D341Med (cell line): ENCODE data around the gene SRM.
"Not testable (repeated sequence)": the region's sequence is repeated elsewhere in the genome, so short reads cannot be mapped to it uniquely, and the experiment has no call there.

Experiments used
- DNase-seq: peaks from one replicate; pipeline ENCODE4 v3.0.0; 2012; ENCODE audit warnings: low spot score

SRM gene

GRCh38 chr1:11064942-11065341 lies 5.1 kb upstream of the SRM start:
- DNase-seq = no peak

GRCh38 chr1:11063937-11064537 lies 4.2 kb upstream of the SRM start:
- DNase-seq = not testable (repeated sequence)

- DNase-seq = no peak
Observed at GRCh38 chr1:11062965-11063401, 3.2 kb upstream of the SRM start.

- DNase-seq = peak; percentile 18
Observed at GRCh38 chr1:11061652-11062365, 2.0 kb upstream of the SRM start.

GRCh38 chr1:11059155-11059967 lies 457 bp downstream of the SRM start:
- peak; percentile 72 for DNase-seq

GRCh38 chr1:11058595-11059154 lies 1.1 kb downstream of the SRM start:
- peak; percentile 39 for DNase-seq

GRCh38 chr1:11058026-11058425 lies 1.8 kb downstream of the SRM start:
- DNase-seq = peak; percentile 10

- no peak for DNase-seq
Observed at GRCh38 chr1:11057477-11057876, 2.3 kb downstream of the SRM start.

- DNase-seq = no peak
Observed at GRCh38 chr1:11056504-11056903, 3.3 kb downstream of the SRM start.

GRCh38 chr1:11055676-11056075 lies 4.1 kb downstream of the SRM start:
- no peak for DNase-seq

- DNase-seq = no peak
Observed at GRCh38 chr1:11054666-11055065, 5.2 kb downstream of the SRM start.

GRCh38 chr1:11054181-11054580 lies 5.6 kb downstream of the SRM start:
- no peak for DNase-seq

GRCh38 chr1:11053758-11054137 lies 6.1 kb downstream of the SRM start:
- DNase-seq = peak; percentile 29

- peak; percentile 47 for DNase-seq
Observed at GRCh38 chr1:11052839-11053757, 6.7 kb downstream of the SRM start.

- DNase-seq = no peak
Observed at GRCh38 chr1:11051781-11052511, 7.9 kb downstream of the SRM start.

- not testable (repeated sequence) for DNase-seq
Observed at GRCh38 chr1:11051121-11051520, 8.7 kb downstream of the SRM start.

GRCh38 chr1:11046625-11047365 lies 13.0 kb downstream of the SRM start, which contains the start of gene MASP2:
Gene MASP2, minus strand, starts transcription at chr1:11047239. Its CDS starts 32 bp downstream, at chr1:11047207.
- DNase-seq = no peak

GRCh38 chr1:11046270-11046566 lies 13.6 kb downstream of the SRM start:
- no peak for DNase-seq

- no peak for DNase-seq
Observed at GRCh38 chr1:11045428-11046269, 14.2 kb downstream of the SRM start.
